Measurements from ENCODE around the gene STK38.

DNA sequence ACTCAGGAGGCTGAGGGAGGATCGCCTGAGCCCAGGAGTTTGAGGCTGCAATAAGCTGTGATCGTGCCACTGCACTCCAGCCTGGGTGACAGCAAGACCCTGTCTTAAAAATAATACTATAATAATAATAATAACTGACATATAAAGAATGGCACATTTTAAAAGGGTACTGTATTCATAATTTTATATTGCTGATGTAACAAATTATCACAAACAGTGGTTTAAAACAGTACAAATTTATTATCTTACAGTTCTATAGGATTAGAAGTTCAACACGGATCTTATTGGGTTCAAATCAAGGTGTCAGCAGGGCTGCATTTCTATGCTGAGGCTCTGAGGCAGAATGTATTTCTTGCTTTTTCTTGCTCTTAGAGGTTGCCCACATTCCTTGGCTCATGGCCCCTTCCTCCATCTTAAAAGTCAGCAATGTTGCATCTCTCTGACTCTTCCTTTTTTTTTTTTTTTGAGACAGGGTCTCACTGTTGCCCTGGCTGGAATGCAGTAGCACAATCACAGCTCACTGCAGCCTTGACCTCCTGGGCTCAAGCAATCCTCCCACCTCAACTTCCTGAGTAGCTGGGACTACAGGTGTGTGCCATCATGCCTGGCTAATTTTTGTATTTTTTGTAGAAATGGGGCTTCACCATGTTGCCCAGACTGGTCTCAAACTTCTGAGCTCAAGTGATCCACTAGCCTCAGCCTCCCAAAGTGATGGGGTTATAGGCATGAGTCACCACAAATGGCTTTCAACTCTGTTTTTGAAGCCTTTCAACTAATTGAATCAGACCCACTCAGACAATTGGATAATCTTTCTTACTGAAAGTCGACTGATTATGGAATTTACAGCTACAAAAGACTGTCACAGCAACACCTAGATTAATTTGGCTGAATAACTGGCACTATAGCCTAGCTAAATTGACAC lies 24.1 kb upstream of the STK38 start:
- TF ChIP-seq, protein P1, sequence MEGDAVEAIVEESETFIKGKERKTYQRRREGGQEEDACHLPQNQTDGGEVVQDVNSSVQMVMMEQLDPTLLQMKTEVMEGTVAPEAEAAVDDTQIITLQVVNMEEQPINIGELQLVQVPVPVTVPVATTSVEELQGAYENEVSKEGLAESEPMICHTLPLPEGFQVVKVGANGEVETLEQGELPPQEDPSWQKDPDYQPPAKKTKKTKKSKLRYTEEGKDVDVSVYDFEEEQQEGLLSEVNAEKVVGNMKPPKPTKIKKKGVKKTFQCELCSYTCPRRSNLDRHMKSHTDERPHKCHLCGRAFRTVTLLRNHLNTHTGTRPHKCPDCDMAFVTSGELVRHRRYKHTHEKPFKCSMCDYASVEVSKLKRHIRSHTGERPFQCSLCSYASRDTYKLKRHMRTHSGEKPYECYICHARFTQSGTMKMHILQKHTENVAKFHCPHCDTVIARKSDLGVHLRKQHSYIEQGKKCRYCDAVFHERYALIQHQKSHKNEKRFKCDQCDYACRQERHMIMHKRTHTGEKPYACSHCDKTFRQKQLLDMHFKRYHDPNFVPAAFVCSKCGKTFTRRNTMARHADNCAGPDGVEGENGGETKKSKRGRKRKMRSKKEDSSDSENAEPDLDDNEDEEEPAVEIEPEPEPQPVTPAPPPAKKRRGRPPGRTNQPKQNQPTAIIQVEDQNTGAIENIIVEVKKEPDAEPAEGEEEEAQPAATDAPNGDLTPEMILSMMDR (conservative IDR thresholded peaks at IDR 0.05; ENCODE audit: low read depth, low read length): no peak
- no peak for TF ChIP-seq EZH2 (IDR thresholded peaks at IDR 0.05; ENCODE audit: borderline replicate concordance, low read depth, low read length, poor library complexity, severe bottlenecking)

All from A673 (cell line).